Stimulated activated naive CD4-positive, alpha-beta T cell (primary cell): ENCODE results near the gene LNX1.

Experiments used
- DNase-seq, 6 experiments: peaks; one replicate each; lab custom pipeline; 2025; lab: John Stamatoyannopoulos, UW

LNX1 gene

DNA sequence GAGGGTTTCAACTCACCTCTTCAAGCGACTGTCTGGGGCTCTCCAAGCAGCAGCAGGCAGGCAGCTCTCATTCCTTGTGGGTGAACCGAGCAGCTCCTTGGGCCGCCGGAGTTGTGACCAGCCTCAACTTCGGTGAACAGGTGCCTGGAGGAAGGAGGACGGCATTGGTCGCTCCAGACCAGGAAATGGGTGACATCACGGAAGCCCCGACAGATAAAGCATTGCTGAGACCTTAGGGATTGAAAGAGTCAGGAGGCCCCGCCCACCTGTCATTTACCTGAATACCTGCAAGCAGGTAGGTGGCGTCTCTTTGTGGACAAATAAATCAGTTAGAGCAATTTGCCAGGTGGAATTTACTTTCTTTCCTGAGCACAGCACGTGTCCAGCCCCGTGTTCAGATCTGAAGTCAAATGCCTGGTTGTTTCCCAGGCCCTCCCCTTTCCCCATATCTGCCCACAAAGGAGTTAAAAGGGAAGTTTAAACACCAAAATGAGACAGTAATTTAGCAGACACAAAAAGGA lies at the start of gene LNX1:
TSS of gene LNX1 (minus strand) at position 115 of the 521 bp plus-strand sequence. CDS start 17,484 bp downstream, outside the sequence.
- DNase-seq, result peak in 1 of 6 experiments; percentile 0

DNA sequence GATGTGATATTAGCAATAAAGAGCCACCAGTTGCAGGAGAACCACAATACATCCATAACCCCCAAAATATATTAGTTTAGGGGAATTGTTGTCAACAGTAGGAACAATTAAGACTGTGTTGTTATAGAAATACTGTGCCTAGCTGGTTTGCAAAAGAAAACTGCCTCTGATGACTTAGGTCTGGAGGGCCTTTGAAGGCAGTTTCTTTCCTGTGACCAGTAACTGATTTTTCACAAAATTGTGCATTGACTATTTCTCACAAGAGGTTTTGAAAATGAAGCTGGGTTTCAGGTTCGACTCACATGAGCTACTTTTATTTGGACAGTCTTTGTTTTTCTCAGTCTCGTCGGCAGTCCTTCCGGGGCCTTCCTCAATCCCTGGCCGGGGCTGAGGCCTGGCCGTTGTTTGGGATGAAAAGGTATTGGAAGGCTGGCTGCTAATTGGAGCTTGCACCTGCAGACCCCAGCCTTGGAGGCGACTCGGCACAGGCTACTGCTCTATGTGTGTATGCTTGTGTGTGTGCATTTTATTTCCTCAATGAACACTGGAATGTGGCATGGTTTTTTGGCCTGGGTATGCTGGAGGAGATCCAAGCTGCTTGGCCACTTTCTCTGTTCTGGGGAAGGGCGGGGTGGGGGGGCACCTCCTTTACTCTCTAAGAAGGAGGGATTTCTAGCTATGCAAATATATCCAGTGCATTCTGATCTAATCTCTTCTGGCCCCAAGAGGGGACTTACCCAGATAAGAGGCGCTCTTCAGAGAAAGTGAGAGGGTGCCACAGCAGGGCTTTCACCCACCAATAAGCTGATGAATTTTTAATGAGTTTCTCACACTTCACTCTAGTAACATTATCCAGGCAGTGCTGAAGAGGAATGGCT lies 49.5 kb upstream of the LNX1 start:
- DNase-seq, result no peak

DNA sequence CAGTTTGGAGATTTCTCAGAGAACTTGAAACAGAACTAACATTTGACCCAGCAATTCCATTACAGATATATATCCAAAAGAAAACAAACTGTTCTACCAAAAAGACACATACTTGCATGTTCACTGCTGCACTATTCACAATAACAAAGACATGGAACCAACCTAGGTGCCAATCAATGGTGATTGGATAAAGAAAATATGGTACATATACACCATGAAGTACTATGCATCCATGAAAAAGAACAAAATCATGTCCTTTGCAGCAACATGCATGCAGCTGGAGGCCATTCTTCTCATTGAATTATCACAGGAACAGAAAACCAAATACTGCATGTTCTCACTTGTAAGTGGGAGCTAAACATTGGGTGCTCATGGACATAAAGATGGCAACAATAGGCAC lies 47.6 kb upstream of the LNX1 start:
- no peak for DNase-seq

DNA sequence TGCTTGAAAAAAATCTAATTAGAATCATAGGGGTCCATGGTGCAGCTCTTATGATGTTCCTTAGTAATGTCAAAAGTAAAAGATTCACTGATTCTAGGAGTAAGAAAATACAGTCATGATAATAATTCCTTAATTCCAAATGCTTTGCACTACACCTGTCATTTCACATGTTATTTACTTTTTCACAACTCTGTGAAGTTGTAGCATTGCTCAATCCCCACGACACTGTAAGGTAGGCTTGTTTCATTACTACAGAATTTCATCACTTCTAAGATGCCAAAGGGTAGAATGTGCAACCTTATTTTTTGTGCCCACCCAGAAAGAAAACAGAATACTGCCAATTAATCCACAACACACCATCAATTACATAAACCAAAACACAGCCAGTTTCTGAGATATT lies 46.1 kb upstream of the LNX1 start:
- DNase-seq, result no peak

DNA sequence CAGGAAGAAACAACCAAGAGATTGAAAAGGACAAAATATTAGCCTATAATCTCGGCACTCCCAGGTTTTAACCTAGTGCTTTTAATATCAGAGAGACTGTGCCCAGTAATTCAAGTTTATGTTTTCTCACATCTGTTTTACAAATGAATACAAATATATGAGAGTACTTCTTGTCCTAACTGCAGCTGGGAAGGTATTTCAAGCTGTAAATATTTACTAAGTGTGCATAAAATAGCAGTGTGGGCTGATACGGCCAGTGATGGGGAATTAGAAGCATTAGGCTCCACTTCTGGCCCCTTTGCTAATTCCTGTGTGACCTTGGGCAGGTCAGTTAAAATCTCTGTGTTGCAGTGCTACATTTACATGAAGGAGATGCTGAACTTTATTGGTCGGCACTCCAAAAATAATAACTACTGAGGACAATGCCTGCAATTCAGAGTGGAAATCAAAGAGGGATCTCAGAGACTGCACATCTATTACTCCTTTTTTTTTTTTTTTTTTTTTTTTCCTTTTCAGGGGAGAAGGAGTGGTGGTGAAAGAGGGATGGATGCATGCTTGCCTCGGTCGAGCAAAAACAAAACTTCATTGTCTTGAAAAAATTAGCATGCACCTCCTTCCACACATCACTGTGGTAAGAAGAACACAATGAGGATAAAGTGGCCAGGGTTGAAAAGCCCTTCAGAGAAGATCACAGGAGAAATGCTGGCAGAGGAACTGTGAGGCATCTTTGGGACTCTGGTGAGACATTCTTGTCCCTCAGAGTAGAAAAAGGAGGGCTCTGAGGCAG lies 44.6 kb upstream of the LNX1 start:
- DNase-seq, result no peak

DNA sequence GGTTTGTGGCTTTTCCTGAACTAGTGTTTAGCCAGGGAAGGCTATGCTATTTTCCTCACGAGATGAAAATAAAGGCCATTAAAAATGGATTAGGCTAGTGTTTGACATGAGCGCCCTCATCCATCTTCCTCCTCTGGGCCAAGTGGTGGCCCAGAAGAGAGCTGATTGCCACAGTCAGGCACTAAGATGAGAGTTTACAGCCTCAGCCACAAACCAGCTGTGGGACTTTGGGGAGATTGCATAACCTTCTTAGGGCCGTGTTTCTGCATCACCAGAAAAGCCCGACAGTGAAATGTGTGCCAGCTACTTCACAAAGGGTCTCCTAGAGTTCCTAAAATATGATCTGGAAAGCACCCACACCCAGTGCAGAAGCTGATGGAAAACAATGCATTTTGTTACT lies 42.3 kb upstream of the LNX1 start:
- DNase-seq, result no peak

DNA sequence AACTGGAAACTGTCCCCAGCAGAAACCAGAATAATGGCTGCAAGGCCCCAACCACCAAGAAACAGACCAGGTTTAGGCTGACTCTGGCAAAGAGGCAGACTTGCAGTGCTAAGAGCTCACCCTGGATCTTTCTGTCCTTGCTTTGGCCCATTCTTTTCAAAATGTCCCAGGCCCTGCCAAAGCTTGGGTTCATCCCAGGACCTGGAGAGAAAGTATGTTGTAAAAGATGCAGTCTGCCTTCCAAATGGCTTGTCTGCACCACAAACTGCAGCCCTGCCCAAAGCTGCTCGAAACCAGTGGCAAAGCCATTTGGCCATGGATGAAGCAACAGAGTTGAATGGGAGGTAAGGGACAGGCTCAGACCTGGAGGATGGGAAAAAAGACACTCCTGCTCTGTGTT lies 38.0 kb upstream of the LNX1 start:
- DNase-seq, result no peak

DNA sequence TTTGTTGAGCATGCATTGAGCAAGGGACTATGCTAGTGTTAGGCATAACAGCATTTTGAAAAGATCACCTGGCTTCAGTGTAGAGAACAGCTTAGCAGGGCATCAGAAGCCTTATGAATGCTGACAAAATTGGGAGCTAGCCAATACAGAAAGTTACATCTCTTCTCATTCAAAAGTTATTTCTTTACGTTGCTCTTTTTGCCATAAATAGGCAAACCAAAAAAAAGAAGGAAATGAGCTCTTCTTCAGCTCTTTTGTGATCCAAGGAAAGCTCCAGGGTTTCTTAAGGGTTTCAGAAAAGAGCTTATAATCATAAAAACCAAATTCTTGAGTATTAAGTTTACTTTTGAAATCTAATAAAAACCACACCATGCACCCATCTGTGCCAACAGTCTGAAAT lies 35.2 kb upstream of the LNX1 start:
- DNase-seq, result no peak

DNA sequence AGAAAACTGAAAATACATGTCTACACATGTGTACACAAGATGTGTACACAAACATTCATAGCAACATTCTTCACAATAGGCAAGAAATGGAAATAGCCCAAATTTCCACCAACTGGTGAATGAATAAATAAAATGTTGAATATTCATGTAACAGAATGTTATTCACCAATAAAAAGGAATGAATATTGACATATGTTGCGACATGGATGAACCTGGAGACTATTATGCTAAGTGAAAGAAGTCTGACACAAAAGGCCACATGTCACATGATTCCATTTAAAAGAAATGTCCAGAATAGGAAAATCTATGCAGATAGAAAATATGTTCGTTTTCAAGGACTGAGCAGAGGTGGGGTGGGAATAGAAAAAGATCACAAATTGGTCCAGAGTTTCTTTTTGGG lies 34.6 kb upstream of the LNX1 start:
- no peak for DNase-seq

DNA sequence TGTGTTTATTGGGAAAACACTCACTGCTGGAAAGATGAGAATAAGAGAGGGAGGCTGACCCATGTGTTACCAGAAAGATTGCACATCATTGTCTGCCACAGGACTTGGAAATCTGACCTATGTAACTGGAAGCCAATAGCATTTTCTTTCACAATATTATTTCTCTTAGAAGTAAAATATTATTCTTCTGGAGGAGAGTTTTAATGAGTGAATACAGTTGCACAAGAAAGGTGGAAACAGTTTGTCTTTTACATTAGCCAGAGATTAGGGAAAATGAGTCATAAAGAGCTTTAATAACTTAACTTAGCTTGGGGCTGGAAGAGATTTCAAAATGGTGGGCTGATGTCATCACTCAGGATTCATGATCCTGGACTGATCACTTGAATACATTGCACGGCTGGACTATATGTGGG lies 31.5 kb upstream of the LNX1 start:
- no peak for DNase-seq

DNA sequence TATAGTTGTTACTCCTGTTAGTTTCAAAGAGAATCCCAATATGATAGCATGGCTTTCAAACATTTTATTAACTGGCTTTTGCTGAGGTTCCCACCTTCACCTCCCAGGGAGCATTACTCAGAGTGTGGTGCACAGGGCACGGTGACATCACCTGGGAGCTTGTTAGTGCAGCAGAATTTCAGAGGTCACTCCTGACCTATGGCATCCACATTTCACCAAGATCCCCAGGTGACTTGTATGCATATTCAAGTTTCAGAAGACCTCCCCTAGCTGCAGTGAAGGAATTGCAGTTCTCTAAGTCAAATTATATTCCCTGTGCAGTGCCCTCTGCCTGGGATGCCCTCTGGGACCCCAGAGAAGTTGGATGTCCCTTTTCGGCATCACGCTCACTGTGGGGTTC lies 29.7 kb upstream of the LNX1 start:
- no peak for DNase-seq

DNA sequence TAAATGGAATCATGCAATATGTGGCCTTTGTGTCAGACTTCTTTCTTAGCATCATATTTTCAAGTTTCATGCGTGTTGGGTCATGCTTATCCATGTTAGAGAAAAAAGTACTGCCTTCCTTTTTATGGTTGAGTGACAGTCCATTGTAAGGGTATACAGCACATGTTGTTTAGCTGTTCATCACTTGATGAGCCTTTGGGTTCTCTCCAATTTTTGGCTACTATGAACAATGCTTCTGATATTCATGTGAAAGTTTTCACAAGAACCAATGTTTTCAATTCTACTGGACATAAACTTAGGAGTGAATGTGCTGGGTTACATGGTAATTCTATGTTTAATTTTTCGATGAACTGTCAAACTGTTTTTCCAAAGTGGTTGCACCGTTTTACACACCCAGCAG lies 28.1 kb upstream of the LNX1 start:
- DNase-seq, result no peak

DNA sequence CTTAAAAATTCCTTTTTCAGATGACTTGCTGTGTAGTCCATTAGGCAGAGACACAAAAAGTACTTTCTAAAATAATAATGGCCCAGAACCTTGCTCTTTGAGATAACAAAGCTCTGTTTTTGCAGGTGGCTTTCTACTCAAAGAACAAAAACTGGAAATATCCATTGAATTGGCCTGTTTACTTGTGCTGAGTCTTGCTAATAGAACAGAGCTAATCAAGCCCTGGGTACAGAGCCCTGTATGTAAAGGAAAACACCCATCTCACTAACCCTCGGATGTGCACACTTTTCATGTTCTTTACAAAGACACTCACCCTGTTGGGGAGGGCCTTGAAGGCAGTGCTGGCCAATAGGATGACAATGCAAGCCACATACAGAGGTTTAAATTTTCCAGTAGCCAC lies 27.0 kb upstream of the LNX1 start:
- DNase-seq, result no peak

DNA sequence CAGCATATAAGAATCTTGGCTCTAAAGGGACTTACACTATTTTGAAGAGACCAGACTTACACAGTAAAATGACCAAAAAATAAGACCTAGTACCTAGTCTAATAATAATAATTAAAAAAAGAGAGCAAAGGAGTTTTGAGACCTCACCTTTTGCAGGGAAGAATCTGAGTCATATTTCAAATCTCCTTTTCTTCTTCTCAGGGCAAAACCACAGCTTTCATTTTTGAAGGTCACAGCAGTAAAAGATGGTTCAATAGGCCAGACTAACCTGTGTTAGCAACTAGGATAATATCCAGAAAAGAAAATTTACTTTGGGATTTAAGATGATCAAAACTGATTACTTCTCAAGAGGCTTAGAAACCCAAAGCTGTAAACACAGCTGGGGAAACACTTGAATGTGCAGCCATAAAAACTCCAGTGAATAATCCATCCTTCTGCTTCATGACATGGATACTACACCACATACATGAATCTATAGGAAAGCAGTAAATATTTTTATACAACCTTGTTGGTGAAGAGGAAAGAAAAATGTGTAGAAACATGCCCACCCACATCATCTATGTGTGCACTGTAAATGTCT lies 25.9 kb upstream of the LNX1 start:
- no peak for DNase-seq

DNA sequence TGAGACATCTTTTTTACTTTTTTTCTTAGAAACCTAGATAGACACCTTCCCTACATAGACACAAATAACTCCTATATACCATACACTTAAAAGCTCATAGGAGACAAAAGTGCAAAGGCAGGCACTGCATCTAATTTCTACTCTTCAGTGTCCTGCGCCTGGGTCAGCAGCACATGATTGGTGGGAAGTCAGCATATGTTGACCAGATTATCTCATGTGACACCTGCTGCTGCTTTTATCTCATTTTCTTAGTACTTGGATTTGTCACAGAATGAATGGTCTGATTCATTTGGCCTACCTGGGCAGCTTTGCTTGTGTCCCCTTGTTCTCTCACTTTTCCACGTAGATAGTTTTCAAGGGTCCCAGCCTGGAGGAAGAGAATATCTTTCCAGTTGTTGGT lies 24.9 kb upstream of the LNX1 start:
- no peak for DNase-seq

DNA sequence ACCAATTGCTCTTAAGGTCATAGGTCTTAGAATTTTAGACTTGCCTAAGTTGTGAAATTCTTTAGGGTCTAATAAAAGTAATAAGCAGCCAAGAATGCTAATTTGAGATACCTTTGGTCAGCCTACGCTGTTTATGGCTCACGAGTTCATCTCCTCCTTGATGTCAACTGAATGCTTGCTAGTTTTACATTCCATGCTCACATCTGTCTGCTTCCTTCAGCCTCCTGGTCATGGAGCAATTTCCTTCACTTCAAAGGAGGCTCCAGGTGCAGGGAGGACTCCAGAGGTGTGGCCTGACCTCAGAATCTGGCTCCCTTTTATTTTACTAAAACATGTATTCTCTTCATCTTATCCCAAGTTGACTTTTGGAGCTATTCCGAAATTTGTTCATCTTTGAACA lies 23.3 kb upstream of the LNX1 start:
- DNase-seq, result no peak

DNA sequence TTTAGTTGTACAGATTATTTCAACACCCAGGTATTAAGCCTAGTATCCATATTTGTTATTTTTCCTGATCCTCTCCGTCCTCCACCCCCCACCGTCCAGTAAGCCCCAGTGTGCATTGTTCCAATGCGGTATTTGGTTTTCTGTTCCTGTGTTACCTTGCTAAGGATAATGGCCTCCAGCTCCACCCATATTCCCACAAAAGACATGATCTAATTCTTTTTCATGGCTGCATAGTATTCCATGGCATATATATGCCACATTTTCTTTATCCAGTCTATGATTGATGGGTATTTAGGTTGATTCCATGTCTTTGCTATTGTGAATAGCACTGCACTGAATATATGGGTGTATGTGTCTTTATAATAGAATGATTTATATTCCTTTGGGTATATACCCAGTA lies 22.1 kb upstream of the LNX1 start:
- DNase-seq, result no peak

DNA sequence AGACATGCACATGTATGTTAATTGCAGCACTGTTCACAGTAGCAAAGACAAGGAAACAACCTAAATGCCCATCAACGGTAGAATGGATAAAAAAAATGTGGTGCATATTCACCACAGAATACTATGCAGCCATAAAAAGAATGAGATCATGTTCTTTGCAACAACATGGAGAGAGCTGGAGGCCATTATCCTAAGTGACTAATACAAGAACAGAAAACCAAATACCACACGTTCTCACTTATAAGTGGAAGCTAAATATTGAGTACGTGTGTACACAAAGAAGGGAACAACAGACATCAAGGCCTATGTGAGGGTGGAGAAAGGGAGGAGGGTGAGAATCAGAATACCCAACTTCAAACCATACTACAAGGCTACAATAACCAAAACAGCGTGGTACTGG lies 17.4 kb upstream of the LNX1 start:
- no peak for DNase-seq

DNA sequence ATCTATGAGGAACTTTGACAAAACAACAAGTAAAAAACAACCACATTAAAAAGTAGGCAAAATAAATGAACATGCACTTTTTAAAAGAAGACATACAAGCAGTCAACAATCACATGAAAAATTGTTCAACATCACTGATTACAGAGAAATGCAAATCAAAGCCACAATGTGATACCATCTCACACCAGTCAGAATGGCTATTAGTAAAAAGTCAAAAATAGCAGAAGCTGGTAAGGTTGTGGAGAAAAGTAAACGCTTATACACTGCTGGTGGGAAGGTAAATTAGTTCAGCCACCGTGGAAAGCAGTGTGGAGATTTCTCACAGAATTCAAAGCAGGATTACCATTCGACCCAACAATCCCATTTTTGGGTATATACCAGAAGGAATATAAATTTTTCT lies 17.0 kb upstream of the LNX1 start:
- DNase-seq, result no peak

DNA sequence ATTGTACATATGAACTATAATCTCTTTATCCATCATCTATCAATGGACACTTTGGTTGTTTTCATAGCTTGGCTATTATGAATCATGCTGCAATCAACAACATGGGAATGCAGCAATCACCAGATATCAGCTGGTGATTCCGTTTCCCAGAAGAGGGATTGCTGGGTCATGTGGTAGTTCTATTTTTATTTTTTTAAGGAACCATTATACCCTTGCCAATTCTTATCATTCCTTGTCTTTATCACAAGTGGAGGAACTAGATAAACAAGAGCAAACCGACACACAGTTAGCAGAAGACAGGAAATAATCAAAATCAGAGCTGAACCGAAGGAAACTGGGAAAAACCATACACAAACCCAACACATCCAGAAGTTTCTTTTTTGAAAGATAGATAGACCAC lies 14.5 kb upstream of the LNX1 start:
- no peak for DNase-seq

DNA sequence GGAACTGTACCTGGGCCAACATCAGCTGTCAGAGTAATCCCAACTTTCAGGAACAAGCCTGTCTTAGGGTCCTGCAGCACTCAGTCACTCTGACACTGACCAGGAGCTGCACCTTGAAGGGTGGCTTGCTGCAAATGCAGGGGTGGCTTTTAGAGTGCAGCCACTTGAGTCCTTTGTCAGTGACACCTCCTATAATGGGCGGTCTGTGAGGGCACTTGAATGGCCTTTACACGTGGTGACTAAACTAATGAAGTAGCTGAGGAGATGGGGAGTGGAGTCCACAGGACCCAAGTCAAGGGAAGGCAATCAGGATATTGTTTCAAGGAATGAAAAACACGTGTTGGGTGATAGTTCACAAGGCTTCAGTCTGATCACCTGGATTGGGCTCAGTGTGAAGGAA lies 11.1 kb upstream of the LNX1 start:
- no peak for DNase-seq

DNA sequence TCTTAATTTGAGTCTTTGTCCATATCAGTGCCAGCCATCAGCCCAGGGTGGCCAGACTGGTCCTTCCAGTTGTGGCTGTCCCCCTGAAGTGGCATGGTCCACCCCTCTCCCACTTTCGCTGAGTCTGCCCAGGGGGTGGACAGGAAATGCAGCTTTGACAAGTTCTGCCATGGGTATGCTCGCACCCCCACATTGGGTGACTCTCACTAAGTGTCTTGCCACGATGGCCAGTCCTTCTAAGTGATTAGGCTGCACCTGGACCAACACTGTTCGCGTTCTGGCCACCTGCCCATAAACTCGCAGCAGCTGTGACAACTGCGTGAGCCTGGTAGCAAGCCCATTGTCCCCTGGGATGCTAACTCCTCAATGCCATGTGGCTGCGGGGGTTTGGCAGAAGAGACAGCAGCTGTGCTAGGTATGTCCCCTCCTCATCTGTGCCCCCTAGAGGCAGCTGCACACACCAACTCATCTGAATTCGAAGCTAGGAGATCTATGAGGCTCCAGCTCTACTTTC lies 10.0 kb upstream of the LNX1 start:
- no peak for DNase-seq

DNA sequence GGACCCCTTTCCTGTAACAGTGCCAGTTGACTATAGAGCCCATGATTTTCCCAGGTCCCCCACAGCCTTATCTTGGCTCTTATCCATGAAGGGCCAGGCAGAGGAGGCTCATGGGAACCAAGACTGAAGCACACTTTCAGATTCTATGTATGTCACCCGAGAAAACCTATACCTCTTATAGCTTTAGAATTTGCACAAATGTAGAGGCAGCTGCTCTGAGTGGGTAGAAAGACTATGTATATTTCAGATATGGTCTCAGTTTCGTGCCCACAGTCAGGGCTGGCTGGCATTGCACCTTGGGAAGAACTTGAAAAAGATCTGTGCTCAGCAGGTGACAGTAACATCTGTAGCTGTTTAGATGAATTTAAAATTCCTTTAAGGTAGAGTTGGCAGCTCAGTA lies 8.3 kb upstream of the LNX1 start:
- no peak for DNase-seq
